ENCODE data around the gene CEMIP. TPM values are rescaled to one million over a fixed set of nuclear protein-coding genes. Genes with fewer than 3 reads are reported as not detected.

Gene CEMIP
- total and polyA plus RNA-seq, 2 experiments from 2014 or later: 0.27 to 2.1 TPM

- TF ChIP-seq ZNF331 (CRISPR knock-in tag; IDR thresholded peaks at IDR 0.05; ENCODE audit: low read depth) (no peak), CREB1 (CRISPR knock-in tag; IDR thresholded peaks at IDR 0.05; ENCODE audit: low read depth) (no peak), NANOG (IDR thresholded peaks at IDR 0.05; ENCODE audit: borderline replicate concordance) (no peak)
Observed at GRCh38 chr15:80898040-80898439, 118.9 kb downstream of the CEMIP start (continued).

GRCh38 chr15:80902298-80902801 lies 123.2 kb downstream of the CEMIP start:
- H3K27me3 ChIP-seq (ENCODE audit: insufficient read depth): no peaks in the 10 kb centered on the region
- no peaks in the 10 kb centered on the region for H3K36me3 ChIP-seq (ENCODE audit: insufficient read depth)
- peaks cover 9% of the 10 kb centered on the region for H3K27me3 Mint-ChIP-seq (ENCODE audit: insufficient read depth, low read depth, poor library complexity)
- no peak overlapping the region for H3K4me3 Mint-ChIP-seq
- H3K27ac ChIP-seq (ENCODE audit: low read depth): no peak overlapping the region
- no peak overlapping the region for H2AFZ ChIP-seq
- ATAC-seq: no peak
- H3K4me2 ChIP-seq: no peak overlapping the region
- no peaks in the 10 kb centered on the region for H4K20me1 ChIP-seq (replicated peaks; ENCODE audit: insufficient read depth)
- peaks cover 22% of the 10 kb centered on the region for H3K4me1 Mint-ChIP-seq
- no peaks in the 10 kb centered on the region for H3K79me2 ChIP-seq (replicated peaks; ENCODE audit: insufficient read depth)
- DNase-seq (ENCODE audit: low spot score): no peak
- no peaks in the 10 kb centered on the region; the same call in 2 of the 3 replicates for H3K36me3 Mint-ChIP-seq (ENCODE audit: low read depth)
- no peak for TF ChIP-seq REST (IDR thresholded peaks at IDR 0.05; ENCODE audit: unreplicated experiment)
- TF ChIP-seq EZH2 (IDR thresholded peaks at IDR 0.05; ENCODE audit: low read depth, unreplicated experiment): no peak
- no peak for TF ChIP-seq NANOG (IDR thresholded peaks at IDR 0.05; ENCODE audit: borderline replicate concordance)
- no peak for TF ChIP-seq CTCF (conservative IDR thresholded peaks at IDR 0.05; ENCODE audit: low read depth in 2 of 2)
- TF ChIP-seq JUNB (IDR thresholded peaks at IDR 0.05; ENCODE audit: unreplicated experiment): no peak
- TF ChIP-seq ZNF462 (CRISPR knock-in tag; IDR thresholded peaks at IDR 0.05): no peak
- no peak for TF ChIP-seq STAT1 (IDR thresholded peaks at IDR 0.05; ENCODE audit: unreplicated experiment)
- TF ChIP-seq CREB1 (CRISPR knock-in tag; IDR thresholded peaks at IDR 0.05; ENCODE audit: low read depth): no peak
- TF ChIP-seq ZNF114 (CRISPR knock-in tag; IDR thresholded peaks at IDR 0.05): no peak
- no peak for TF ChIP-seq ZNF331 (CRISPR knock-in tag; IDR thresholded peaks at IDR 0.05; ENCODE audit: low read depth)
- TF ChIP-seq EZH2phosphoT487 (IDR thresholded peaks at IDR 0.05; ENCODE audit: unreplicated experiment): no peak
- TF ChIP-seq ETS1 (IDR thresholded peaks at IDR 0.05): no peak
- no peaks in the 10 kb centered on the region for H3F3A ChIP-seq (replicated peaks; ENCODE audit: low read depth)
- 0 out of 2 replicates have a peak, but pooled peaks cover 10% of the 10 kb centered on the region for H3K9me2 ChIP-seq (ENCODE audit: insufficient read depth)
- H3K9me3 Mint-ChIP-seq: no peaks in the 10 kb centered on the region
- no peak overlapping the region for H3K27ac Mint-ChIP-seq
- peaks cover 3% of the 10 kb centered on the region; the same call in 1 of the 2 replicates for H3K4me1 ChIP-seq (ENCODE audit: insufficient read depth)
- no peak overlapping the region for H3K4me3 ChIP-seq
